GM21737 (cell line): Measurements from ENCODE around the gene ACSF3.

Experiments
- ATAC-seq: cut with Tn5 transposase; IDR thresholded peaks from one replicate; pipeline ENCODE4 v1.9.1; 2021; ENCODE audit warnings: mild to moderate bottlenecking, moderate library complexity; ENCODE audit not compliant: unreplicated experiment

ACSF3 gene

GRCh38 chr16:89195521-89196171 is 102.0 kb downstream of the ACSF3 start:
- no peak for ATAC-seq

- no peak for ATAC-seq
Observed at GRCh38 chr16:89197033-89197632, 103.5 kb downstream of the ACSF3 start.

- no peak for ATAC-seq
Observed at GRCh38 chr16:89197633-89198416, 104.2 kb downstream of the ACSF3 start.

GRCh38 chr16:89198417-89199240 is 105.0 kb downstream of the ACSF3 start:
- no peak for ATAC-seq

- no peak for ATAC-seq
Observed at GRCh38 chr16:89199241-89200123, 105.8 kb downstream of the ACSF3 start.

- no peak for ATAC-seq
Observed at GRCh38 chr16:89200124-89200849, 106.6 kb downstream of the ACSF3 start, which contains the start of gene SLC22A31. Gene SLC22A31 (minus strand): TSS chr16:89200537. CDS start chr16:89200501, 36 bp downstream.

GRCh38 chr16:89200850-89201411 is 107.3 kb downstream of the ACSF3 start:
- ATAC-seq: no peak

GRCh38 chr16:89201439-89202377 is 108.1 kb downstream of the ACSF3 start:
- no peak for ATAC-seq

- no peak for ATAC-seq
Observed at GRCh38 chr16:89202422-89203215, 109.0 kb downstream of the ACSF3 start.
